K562 (cell line): ENCODE results near the gene RBMX. TPM values are rescaled to one million over a fixed set of nuclear protein-coding genes. Genes with fewer than 3 reads are reported as not detected.

Source experiments
- CBX2 ChIP-seq: fragments of 200-600 bp; sonication (generic); IDR thresholded peaks from one replicate; pipeline ENCODE4 v1.6.1; 2012; ENCODE audit warnings: mild to moderate bottlenecking, low read length, inconsistent platforms; ENCODE audit not compliant: insufficient read depth, poor library complexity, severe bottlenecking
- CEBPG ChIP-seq, 3 experiments: fragments of 200-800 bp in 1 of 3; sonication (Bioruptor generic) in 1 of 3; sonication (generic) in 1 of 3; formaldehyde crosslinking in 1 of 3; IDR thresholded peaks in 2 of 3; conservative IDR thresholded peaks in 1 of 3; 2 replicates each; pipeline versions ENCODE4 v1.6.1 to v1.8.0; 2016 to 2022; ENCODE audit warnings: missing compliant biosample characterization in 2 of 3, missing genetic modification characterization in 2 of 3, mild to moderate bottlenecking in 1 of 3, missing genetic modification reagents in 1 of 3
- ELF4 ChIP-seq: fragments of 450-650 bp; formaldehyde crosslinking; IDR thresholded peaks from 2 replicates; pipeline ENCODE4 v1.4.0; 2022; ENCODE audit warnings: missing genetic modification characterization
- HNRNPUL1 ChIP-seq: fragments of 200-400 bp; formaldehyde crosslinking; IDR thresholded peaks from 2 replicates; pipeline ENCODE4 v1.6.1; 2017; ENCODE audit warnings: low read length
- ILF3 ChIP-seq: fragments of 450-650 bp; IDR thresholded peaks from 2 replicates; pipeline ENCODE4 v1.6.1; 2018; ENCODE audit warnings: antibody characterized with exemption, mild to moderate bottlenecking, moderate library complexity, borderline replicate concordance
- IRF2 ChIP-seq: sonication (generic); formaldehyde crosslinking; IDR thresholded peaks from 2 replicates; pipeline ENCODE4 v1.8.1; 2022; ENCODE audit warnings: mild to moderate bottlenecking, missing genetic modification reagents
- MCM5 ChIP-seq: fragments of 450-650 bp; IDR thresholded peaks from 2 replicates; pipeline ENCODE4 v1.6.1; 2016; ENCODE audit warnings: low read depth
- MTA2 ChIP-seq: fragments of 450-650 bp; IDR thresholded peaks from 2 replicates; pipeline ENCODE4 v1.6.1; 2016; ENCODE audit warnings: low read depth
- SP2 ChIP-seq: IDR thresholded peaks from 2 replicates; pipeline ENCODE4 v1.6.1; 2011; ENCODE audit warnings: mild to moderate bottlenecking, low read depth, low read length, moderate library complexity; ENCODE audit not compliant: poor library complexity, severe bottlenecking; ENCODE audit errors: extremely low read depth
- STAT5B ChIP-seq: fragments of 250-450 bp; sonication (Bioruptor Pico); IDR thresholded peaks from 2 replicates; pipeline ENCODE4 v1.8.0; 2021; ENCODE audit warnings: mild to moderate bottlenecking, inconsistent platforms
- THRB ChIP-seq: fragments of 450-650 bp; formaldehyde crosslinking; conservative IDR thresholded peaks from 2 replicates; pipeline ENCODE4 v1.4.0; 2022; ENCODE audit warnings: mild to moderate bottlenecking, missing genetic modification characterization
- ZHX1 ChIP-seq: fragments of 150-350 bp; conservative IDR thresholded peaks from 2 replicates; pipeline ENCODE4 v1.6.1; 2014; ENCODE audit warnings: low read length
- ZKSCAN3 ChIP-seq: fragments of 250-450 bp; sonication (Bioruptor Pico); IDR thresholded peaks from 2 replicates; pipeline ENCODE4 v1.4.0; 2020
- ZNF277 ChIP-seq: fragments of 250-450 bp; sonication (Bioruptor Pico); IDR thresholded peaks from 2 replicates; pipeline ENCODE4 v1.8.0; 2022; ENCODE audit warnings: inconsistent platforms, mild to moderate bottlenecking, moderate library complexity, borderline replicate concordance
- ZNF354B ChIP-seq: fragments of 250-450 bp; sonication (Bioruptor Pico); IDR thresholded peaks from 2 replicates; pipeline ENCODE4 v1.4.0; 2020
- ZNF551 ChIP-seq: fragments of 250-450 bp; sonication (Bioruptor Pico); IDR thresholded peaks from 2 replicates; pipeline ENCODE4 v1.5.0; 2021; ENCODE audit warnings: mild to moderate bottlenecking, moderate library complexity
- ZNF57 ChIP-seq: fragments of 450-650 bp; formaldehyde crosslinking; IDR thresholded peaks from 2 replicates; pipeline ENCODE4 v1.4.0; 2020; ENCODE audit warnings: mild to moderate bottlenecking, moderate library complexity
- polyA plus RNA-seq, 8 experiments: library from polyadenylated mRNA; depleted of rRNA in 4 of 8; stranded (reverse) in 5 of 8; unstranded in 3 of 8; fragments of >200 nt; fragmentation: Nextera tagmentation in 2 of 8; fragmentation: Illumina TruSeq in 1 of 8; extraction: Ambion mirVana in 2 of 8; extraction: Trizol in 1 of 8; gene quantifications; 2 replicates each; pipeline versions ENCODE4 v1.2.1 to v1.2.3, GENCODE V29; 2011 to 2014; ENCODE audit warnings: inconsistent platforms in 1 of 8, missing spikeins in 1 of 8
- total RNA-seq, 7 experiments: library from RNA; depleted of rRNA in 6 of 7; stranded (reverse); fragments of >200 nt in 6 of 7; fragmentation: Illumina TruSeq in 2 of 7; extraction: Trizol in 2 of 7; gene quantifications; 2 replicates each; pipeline versions ENCODE4 v1.2.1 to v1.2.3, GENCODE V29; 2011 to 2021; ENCODE audit warnings: low replicate concordance in 1 of 7
- TF ChIP-seq, protein P1 (sequence below): sonication (generic); formaldehyde crosslinking; IDR thresholded peaks from 2 replicates; pipeline ENCODE4 v1.8.0; 2023; ENCODE audit warnings: mild to moderate bottlenecking, missing genetic modification reagents
- TF ChIP-seq, protein P2 (sequence below): fragments of 450-650 bp; IDR thresholded peaks from 2 replicates; pipeline ENCODE4 v1.6.1; 2018; ENCODE audit warnings: mild to moderate bottlenecking, low read depth; ENCODE audit not compliant: partially characterized antibody
- TF ChIP-seq, protein P3 (sequence below): sonication (generic); formaldehyde crosslinking; IDR thresholded peaks from 2 replicates; pipeline ENCODE4 v1.9.0; 2022; ENCODE audit warnings: mild to moderate bottlenecking, missing genetic modification reagents

RBMX gene
- total and polyA plus RNA-seq, 9 of the 15 experiments (the other 6 are each of a cell fraction or from before 2014, with no cell fraction given), result 405 to 671 (median 540) TPM

DNA sequence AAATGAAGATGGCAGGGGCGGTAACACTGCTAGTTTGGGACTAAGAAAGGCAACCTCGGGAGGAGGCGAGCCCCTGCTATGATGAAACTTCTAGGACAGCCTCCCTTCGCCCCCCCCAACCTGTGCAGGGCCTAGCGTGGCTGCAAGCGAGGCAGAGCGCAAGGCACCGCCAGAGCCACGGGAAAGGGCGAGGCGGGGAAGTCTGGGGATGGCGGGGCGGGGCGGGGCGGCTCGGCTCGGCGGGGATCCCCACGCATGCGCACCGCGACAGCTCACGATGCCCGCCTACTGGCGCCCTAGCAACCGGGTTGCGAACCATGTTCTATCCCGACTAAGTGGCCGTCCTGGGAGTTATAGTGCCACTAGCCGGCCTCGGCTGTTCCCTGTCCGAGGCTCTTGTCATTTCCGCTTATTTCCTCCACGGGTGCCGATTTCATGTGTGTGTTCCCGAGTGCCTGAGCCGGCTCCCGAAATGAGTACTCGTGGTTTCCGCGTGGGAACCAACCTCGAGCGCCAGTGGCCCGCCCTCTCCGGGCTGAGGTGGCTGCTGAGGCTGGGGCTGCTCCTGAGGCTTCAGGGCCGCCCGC lies 28.7 kb upstream of the RBMX start (continued):
- TF ChIP-seq, protein P1, sequence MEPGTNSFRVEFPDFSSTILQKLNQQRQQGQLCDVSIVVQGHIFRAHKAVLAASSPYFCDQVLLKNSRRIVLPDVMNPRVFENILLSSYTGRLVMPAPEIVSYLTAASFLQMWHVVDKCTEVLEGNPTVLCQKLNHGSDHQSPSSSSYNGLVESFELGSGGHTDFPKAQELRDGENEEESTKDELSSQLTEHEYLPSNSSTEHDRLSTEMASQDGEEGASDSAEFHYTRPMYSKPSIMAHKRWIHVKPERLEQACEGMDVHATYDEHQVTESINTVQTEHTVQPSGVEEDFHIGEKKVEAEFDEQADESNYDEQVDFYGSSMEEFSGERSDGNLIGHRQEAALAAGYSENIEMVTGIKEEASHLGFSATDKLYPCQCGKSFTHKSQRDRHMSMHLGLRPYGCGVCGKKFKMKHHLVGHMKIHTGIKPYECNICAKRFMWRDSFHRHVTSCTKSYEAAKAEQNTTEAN (CRISPR knock-in tag), result no peak
- TF ChIP-seq, protein P2, sequence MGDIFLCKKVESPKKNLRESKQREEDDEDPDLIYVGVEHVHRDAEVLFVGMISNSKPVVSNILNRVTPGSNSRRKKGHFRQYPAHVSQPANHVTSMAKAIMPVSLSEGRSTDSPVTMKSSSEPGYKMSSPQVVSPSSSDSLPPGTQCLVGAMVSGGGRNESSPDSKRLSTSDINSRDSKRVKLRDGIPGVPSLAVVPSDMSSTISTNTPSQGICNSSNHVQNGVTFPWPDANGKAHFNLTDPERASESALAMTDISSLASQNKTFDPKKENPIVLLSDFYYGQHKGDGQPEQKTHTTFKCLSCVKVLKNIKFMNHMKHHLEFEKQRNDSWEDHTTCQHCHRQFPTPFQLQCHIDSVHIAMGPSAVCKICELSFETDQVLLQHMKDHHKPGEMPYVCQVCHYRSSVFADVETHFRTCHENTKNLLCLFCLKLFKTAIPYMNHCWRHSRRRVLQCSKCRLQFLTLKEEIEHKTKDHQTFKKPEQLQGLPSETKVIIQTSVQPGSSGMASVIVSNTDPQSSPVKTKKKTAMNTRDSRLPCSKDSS, result no peak
- no peak for TF ChIP-seq ZHX1
- TF ChIP-seq ZNF354B (CRISPR knock-in tag), result no peak
- TF ChIP-seq THRB (CRISPR knock-in tag), result no peak
- no peak for TF ChIP-seq STAT5B
- TF ChIP-seq, protein P3, sequence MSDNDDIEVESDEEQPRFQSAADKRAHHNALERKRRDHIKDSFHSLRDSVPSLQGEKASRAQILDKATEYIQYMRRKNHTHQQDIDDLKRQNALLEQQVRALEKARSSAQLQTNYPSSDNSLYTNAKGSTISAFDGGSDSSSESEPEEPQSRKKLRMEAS (CRISPR knock-in tag), result peak; percentile 31; the same call in 1 of the 2 replicates
- no peak for TF ChIP-seq SP2
- TF ChIP-seq CBX2, result no peak
- no peak for TF ChIP-seq ZNF551 (CRISPR knock-in tag)
- TF ChIP-seq MCM5, result no peak
- no peak for TF ChIP-seq MTA2
- no peak for TF ChIP-seq HNRNPUL1
- TF ChIP-seq ILF3, result no peak
- TF ChIP-seq ZNF57 (CRISPR knock-in tag), result no peak
- no peak for TF ChIP-seq ELF4
- no peak for TF ChIP-seq ZKSCAN3 (CRISPR knock-in tag)
- no peak for TF ChIP-seq ZNF277 (CRISPR knock-in tag)
- no peak for TF ChIP-seq IRF2 (CRISPR knock-in tag)
- TF ChIP-seq CEBPG (CRISPR knock-in tag; IDR thresholded peaks at IDR 0.05), result peak; percentile 89
- TF ChIP-seq CEBPG (tag; conservative IDR thresholded peaks at IDR 0.05 in 1 of 2, IDR thresholded peaks at IDR 0.05 in 1 of 2), result peak; percentile 64 to 80
